Metanephros (tissue), 2 donors: ENCODE measurements around the gene CD79A. TPM values are rescaled to one million over a fixed set of nuclear protein-coding genes. Genes with fewer than 3 reads are reported as not detected.

Experiments used
- small RNA-seq: library from RNA; depleted of rRNA; stranded (forward); fragments of <200 nt; gene quantifications from one replicate; pipeline ENCODE3, GENCODE V24; 2014; ENCODE audit warnings: low replicate concordance
- total RNA-seq: library from RNA; depleted of rRNA; stranded (reverse); fragments of >200 nt; gene quantifications from one replicate; pipeline ENCODE4 v1.2.3, GENCODE V29; 2014

The CD79A gene
- total RNA-seq, result 4.4 TPM

DNA sequence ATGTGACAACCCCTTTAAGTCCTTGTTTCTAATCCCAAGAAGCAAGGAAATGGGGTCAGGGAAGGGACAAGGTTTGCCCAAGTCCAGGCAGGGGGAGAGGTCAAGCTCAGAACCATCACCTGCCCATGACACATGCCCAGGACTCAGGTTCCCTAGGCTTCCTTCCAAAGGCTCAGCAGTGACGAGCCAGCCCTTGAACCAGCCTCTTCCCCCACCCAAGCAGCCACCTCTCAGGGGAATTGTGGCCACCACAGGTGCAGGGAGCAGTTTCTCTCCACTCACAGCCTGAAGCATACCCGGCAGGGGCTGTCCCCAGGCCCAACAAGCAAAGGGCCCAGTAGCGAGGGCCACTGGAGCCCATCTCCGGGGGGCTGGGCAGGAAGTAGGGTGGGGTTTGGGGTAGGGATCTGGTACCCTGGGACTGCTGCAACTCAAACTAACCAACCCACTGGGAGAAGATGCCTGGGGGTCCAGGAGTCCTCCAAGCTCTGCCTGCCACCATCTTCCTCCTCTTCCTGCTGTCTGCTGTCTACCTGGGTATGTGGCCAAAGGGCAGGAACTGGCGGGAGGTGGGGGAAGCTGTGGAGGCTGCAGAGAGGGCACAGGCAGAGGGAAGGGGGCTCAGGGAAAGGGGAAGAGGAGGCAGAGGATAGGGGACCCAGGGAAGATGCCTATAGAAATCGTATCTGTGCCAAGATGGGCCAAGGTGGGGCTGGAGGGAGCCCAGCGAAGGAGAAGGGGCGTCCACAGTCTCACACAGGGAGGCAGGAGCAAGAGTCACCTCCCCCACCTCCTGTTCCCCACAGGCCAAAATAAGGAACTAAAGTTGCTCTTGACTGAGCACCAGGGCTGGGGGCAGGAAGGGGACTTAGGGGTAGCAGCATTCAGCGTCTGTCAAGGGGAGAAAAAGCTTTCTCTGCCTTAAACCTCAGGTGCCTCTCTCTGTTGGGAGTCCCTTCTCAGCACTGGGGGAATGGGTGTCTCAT lies at the start of gene CD79A:
CD79A (plus strand) TSS at position 433 of the 986 bp plus-strand sequence; CDS start at position 459, 26 bp downstream.

DNA sequence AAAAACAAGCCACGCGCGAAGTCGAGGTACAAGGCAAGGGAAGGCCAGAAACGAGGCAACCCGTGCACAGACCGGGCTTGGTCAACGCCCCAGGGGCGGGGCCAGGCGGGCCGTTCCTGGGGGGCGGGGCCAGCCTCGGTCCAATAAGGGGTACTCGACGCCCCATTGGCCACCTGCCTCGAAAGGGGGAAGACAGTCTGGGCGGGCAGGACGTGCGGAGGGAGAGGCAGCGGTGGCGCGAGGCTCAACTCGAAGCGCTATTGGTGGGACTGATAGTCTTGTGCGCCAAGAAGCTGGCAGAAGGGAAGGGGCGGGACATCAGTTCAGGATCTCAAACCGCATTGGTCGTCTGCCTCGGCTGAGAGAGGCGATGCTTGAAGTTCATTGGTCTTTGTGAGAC lies 32.5 kb upstream of the CD79A start, which contains the start of gene LYPD4:
LYPD4 (minus strand) TSS at position 83 of the 400 bp plus-strand sequence. CDS start 5,398 bp downstream, outside the sequence.

DNA sequence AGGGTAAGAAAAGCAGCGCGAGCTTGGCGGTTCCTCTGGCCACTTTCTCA lies 32.3 kb upstream of the CD79A start, which contains the start of gene DMRTC2:
DMRTC2 (plus strand) TSS at position 42 of the 50 bp plus-strand sequence. CDS start 2,387 bp downstream, outside the sequence.

GRCh38 chr19:41859618-41860418 lies 17.3 kb upstream of the CD79A start, which contains the start of gene RPS19:
RPS19 (plus strand) TSS chr19:41860255; CDS start chr19:41860775, 520 bp downstream.

DNA sequence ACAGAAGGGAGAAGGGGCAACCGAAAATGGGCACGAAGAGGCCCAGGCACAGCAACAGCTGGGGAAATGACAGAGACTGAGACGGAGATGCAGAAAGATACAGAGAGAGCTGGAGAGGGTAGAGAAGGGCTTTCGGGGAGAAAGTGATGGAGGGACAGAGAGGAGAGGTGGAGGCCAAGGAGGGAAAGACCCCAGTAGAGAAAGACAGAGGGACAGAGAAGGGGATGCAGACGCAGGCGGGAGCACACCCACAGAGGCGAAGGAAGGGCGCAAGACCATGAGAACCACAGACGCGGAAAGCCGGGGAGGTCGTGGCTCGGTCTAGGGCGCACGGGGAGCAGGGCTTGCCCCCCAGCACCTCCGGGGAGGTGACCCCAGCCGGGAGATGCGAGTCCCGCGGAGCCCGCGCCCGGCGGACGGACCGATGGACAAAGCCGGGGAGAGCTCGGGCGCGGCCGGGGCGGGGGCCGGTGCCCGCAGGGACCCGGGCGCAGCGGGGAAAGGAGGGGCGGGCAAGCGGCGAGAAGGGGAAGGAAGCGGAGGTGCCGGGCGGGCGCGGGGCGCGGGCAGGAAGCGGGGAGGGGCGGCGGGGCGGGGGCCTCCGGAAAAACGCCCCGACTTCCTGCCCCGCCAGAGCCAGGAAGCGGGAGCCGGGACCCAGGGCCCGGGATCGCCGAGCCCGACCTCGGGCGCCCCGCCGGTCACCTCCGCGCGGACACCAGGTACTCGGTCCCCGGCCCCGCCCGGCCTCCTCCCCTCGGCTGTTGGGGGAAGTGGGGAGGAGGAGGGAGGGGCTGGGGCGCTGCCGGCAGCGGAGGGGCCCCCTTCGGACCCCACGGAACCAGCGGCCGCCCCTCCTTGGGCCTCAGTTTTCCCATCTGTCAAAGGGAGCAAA lies 5.7 kb downstream of the CD79A start, which contains the start of gene ARHGEF1:
ARHGEF1 (plus strand) TSS at position 617 of the 895 bp plus-strand sequence. CDS start 4,899 bp downstream, outside the sequence.

DNA sequence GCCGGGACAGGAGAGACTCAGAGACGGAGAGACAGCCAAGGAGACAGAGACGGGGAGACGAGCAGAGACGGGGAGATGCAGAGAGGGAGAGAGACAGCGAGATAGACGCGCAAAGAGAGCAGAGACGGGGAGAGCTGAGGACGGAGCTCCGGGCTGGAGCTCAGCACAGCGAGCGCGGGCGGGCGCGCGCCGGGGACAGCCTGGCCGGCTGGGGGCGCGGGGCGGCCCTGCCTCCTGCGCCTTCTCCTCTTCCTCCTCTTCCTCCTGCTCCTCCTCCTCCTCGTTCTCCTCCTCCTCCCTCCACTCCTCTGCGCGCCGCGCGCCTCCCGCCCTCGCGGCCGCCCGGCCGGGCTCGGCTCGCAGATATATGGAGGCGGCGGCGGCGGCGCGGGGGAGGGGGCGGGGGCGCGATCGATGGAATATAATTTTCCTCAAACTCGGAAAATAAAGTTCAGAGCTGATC lies 51.2 kb downstream of the CD79A start, which contains the start of gene ERFL:
ERFL (minus strand) TSS at position 229 of the 463 bp plus-strand sequence. CDS start 15,530 bp downstream, outside the sequence.

Small RNAs within 50 kb of the gene (small RNA-seq; reads per million reads assigned to genes)
- not detected for gene MIR6797

Other genes starting within 250 kb of the CD79A start
- gene CEACAM7, start 189.0 kb upstream of the CD79A start, total RNA-seq, result not detected
- gene CEACAM5, start 168.7 kb upstream of the CD79A start, total RNA-seq, result not detected
- gene CEACAM6, start 121.7 kb upstream of the CD79A start, total RNA-seq, result 1.1 TPM
- gene CEACAM3, start 80.7 kb upstream of the CD79A start, total RNA-seq, result 2.6 TPM
- not detected for gene LYPD4, start 32.6 kb upstream of the CD79A start, total RNA-seq
- gene DMRTC2, start 32.2 kb upstream of the CD79A start, total RNA-seq, result not detected
- gene RPS19, start 17.0 kb upstream of the CD79A start, total RNA-seq, result 1,024 TPM
- gene ARHGEF1, start 5.9 kb downstream of the CD79A start, total RNA-seq, result 51.5 TPM
- gene ERFL, start 51.2 kb downstream of the CD79A start, total RNA-seq, result 0.12 TPM
- gene RABAC1, start 82.0 kb downstream of the CD79A start, total RNA-seq, result 123 TPM
- gene ATP1A3, start 117.0 kb downstream of the CD79A start, total RNA-seq, result 0.53 TPM
- 20.8 TPM for gene GRIK5, start 192.9 kb downstream of the CD79A start, total RNA-seq
- 21.1 TPM for gene ZNF574, start 198.9 kb downstream of the CD79A start, total RNA-seq